GM12891 (cell line): ENCODE results near the gene AASDHPPT.

Experiments
- POLR2A ChIP-seq: IDR thresholded peaks from 2 replicates; pipeline ENCODE4 v1.6.1; 2011; ENCODE audit warnings: low read depth, low read length, control low read depth
- POLR2AphosphoS5 ChIP-seq: IDR thresholded peaks from 2 replicates; pipeline ENCODE4 v1.6.1; 2011; ENCODE audit warnings: low read depth, low read length, control low read depth
- POU2F2 ChIP-seq: IDR thresholded peaks from 2 replicates; pipeline ENCODE4 v1.6.1; 2011; ENCODE audit warnings: low read depth, mild to moderate bottlenecking, control low read depth, low read length, moderate library complexity
- SPI1 ChIP-seq: IDR thresholded peaks from 2 replicates; pipeline ENCODE4 v1.6.1; 2011; ENCODE audit warnings: low read depth, low read length, control low read depth
- TAF1 ChIP-seq: IDR thresholded peaks from 2 replicates; pipeline ENCODE4 v1.6.1; 2011; ENCODE audit warnings: low read depth, low read length, control low read depth

DNA sequence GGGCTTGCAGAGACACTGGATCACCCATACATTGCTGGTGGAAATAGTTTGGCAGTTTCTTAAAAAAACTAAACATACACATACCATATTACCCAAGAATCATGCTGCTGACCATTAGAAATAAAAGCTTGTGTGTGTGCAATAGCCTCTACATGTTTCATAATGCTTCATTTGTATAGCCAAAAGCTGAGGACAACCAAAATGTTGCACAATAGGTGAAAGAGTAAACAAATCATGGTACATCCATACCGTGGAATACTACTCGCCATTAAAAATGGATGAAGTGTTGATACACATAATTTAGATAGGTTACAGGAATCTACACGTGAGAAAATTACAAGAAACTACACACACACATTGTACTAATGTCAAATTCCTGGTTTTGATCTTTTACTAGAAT, 6.9 kb upstream of the AASDHPPT start:
- TF ChIP-seq POLR2A = no peak
- no peak for TF ChIP-seq POLR2AphosphoS5
- no peak for TF ChIP-seq TAF1
- TF ChIP-seq SPI1 = no peak
- no peak for TF ChIP-seq POU2F2
